HG03095 (cell line): Measurements from ENCODE around the gene DDX17.

Source experiments
- ATAC-seq: cut with Tn5 transposase; IDR thresholded peaks from one replicate; pipeline ENCODE4 v1.9.1; 2021; ENCODE audit warnings: moderate library complexity; ENCODE audit not compliant: unreplicated experiment

DDX17 gene

DNA sequence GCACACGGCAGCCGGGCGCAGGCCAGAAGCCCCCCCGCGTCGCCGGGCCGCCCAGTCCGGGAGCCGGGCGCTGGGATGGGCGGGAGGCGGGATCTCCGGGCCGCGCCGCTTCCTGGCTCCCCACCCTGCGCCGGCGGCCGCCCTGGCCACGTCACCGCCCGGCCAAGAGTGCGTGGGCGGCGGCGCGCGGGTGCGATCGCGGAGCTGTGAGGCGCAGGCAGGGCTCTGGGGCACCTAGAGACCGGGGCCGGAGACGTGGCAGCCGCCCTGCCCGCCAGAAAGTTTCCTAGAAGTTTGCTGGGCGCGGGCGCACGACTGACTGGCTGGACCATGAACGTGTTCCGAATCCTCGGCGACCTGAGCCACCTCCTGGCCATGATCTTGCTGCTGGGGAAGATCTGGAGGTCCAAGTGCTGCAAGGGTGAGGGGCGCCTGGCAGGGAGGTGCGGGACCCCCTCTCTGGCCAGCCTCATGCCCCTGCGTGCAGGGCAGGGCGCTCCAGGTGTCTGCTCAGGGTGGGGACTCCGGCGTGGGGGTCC is 38.1 kb downstream of the DDX17 start, which contains the start of gene KDELR3:
KDELR3 (plus strand) TSS at position 193 of the 539 bp plus-strand sequence; CDS start at position 331, 138 bp downstream.
- ATAC-seq = no peak

DNA sequence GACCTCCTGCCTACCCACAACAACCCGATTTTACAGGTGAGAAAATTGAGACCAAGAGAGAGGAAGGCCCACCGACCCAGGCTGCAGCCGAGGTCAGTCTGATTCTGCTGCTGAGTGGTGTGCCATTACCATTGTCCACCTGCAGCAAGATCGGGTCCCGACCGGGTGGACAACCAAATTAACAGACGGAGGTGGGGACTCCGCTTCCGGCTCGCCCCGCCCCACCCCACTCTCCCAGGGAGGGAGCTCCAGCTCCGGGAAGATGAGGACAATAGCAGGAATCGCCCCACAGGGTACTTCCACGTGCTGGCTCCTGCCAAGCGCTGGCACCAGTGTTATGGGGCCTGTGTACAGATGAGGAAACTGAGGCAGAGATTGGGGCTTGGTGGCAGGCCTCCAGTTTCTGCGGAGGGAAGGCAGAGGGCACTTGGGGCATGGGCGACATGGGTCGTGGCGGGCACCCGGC is 38.6 kb downstream of the DDX17 start:
- ATAC-seq = no peak

DNA sequence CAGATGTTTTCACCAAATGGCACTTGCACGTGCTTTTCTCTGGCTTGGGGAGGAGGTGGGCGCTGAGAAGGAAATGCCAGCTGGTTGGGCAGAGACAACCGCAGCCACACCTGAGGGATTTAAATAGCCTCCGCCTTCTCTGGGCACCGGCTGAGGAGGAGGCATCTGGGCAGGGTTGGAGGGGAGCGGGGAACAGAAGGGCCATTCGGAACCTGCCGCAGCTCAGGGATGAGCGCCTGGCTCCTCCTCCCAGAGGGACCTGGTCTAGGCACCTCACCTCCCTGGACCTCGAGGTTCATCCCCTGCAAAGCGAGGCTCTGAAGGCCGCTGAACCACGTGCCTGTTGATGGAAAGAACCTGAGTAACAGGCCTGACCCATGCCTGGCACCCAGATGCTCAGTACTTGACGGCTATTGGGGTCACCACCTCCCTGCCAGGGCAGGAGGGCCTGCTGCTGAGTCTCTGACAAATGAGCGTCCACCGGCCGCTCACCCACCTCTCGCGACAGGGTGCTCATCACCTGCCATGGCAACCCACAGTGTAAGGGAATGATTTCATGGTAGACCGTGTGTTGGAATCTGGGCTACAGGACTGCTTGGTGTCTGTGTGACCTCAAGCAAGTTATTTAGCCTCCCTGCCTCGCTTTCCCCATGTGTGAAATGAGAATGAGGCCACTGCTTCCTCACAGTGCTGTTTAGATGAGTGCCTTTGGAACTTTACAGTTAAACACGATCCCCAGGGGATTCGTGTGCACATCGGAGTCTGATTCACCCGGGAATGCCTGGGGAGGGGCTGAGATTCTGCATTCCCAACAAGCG is 40.2 kb downstream of the DDX17 start:
- ATAC-seq = no peak

DNA sequence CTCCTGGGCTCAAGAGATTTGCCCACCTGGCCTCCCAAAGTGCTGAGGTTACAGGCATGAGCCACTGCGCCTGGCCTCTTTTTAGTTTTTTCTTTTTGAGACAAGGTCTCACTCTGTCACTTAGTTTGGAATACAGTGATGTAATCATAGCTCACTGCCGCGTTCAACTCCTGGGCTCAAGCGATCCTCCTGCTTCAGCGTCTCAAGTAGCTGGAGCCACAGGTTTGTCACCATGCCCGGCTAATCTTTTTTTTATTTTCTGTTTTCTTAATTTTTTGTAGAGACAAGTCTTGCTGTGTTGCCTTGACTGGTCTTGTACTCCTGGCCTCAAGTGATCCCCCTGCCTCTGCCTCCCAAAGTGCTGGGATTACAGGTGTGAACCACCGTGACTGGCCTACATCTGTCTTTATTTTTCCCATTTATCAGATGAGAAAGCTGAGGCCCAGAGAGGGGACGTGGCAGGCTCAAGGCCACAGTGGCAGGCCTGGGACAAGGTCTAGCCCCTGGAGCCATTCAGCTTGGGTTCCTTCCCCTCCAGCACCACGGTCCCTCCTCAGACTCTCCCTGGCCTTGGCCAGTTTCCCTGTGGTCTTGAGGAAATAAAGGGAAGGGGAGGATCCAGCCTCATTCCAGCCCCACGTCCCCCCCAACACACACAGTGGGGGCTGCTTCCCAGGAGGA is 41.0 kb downstream of the DDX17 start:
- ATAC-seq = no peak

DNA sequence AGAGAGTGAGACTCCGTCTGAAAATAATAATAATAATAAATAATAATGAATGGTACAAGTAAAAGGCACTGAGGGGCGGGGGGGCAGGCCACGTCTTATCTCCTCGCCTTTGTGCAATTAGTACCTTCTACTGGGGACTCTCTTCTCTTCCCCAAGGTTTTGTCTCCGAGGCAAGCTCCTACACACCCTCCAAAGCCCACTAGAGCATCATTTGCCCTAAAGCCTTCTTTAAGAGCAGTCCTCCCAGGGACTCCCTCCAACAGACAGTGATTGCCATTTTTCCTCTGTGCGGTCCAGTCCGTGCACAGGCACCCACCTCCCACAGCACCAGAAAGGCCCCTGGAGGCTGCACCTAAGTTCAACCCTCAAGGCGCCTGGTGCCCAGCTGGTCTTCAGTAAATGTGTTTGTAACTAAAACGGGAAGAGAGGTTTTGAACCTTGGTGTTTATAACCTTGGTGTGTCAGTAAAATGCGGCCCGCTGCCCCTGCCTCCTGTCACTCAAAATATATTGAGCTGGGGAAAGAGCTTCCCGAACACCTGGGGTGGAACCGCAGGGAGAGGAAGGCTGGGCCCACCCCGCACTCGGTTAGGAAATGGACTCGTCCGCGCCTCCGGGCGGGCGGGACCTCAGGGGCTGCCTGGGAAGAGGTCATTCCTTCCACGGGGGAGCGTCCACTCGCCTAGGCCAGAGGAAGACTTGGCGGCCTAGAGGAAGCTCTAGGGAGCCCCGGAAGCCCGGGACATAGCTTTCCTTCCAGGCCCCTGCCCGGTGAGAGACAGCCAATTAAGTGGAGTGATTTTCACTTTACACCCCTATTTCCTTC is 42.9 kb downstream of the DDX17 start:
- no peak for ATAC-seq

DNA sequence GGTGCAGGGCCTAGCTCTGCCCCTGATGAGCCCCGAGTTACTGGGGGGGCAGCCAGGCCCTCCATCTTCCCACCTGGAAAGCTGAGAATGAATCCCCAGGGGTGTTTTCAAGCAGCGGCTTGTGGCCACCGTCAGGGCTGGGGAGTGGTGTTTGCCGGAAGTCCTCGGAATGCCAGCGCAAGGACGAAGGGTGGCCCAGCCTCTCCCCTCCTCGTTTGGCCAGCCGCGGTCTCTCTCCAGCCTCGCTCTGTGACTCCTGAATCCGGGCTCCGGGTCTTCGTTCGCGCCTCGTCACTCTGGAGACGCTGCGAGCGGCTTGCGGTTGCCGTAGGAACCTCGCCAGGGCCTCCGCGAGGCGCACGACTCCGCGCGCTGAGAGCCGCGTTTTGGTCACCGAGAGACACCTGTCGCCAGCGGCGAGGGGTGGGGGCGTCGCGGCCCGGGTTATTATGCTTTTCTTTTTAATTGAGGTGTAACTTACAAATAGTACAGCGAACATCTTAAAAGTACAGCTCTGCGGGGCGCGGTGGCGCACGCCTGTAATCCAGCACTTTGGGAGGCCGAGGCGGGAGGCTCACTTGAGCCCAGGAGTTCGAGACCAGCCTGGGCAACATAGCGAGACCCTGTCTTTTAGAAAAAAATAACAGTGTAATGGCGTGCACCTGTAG is 44.6 kb downstream of the DDX17 start:
- no peak for ATAC-seq

DNA sequence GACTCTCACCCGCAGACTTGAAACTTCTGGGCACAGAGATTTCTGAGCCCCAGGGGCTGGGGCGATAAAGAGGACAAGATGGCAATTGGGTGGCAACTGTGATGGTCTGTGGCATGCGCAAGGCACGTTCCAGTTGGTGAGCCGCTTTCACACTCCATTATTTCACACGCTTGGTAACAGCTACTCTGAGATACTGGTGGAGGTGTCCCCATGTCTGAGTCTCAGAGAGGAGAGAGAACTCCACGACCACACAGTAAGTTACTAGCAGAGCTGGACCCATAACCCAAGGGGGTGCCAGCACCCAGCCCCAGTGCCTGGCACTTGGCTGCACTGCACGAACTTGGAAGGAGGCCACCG is 45.1 kb downstream of the DDX17 start:
- no peak for ATAC-seq

DNA sequence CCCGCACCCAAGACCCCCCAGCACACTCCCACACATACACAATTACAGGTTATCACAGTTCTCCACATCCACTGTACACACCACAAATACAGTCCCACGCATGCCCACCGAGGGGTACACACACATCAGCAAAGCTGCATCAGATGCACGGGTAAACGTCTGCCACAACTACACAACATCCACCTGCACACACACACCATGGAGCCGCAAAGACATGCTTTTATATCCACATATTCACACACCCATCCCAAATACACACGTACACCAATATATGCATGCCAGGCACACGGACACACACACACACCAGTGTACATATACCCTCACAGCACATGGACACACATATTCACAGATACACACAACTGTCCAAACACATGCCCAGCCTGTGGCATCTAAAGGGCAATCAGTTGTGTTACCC is 45.7 kb downstream of the DDX17 start:
- ATAC-seq = no peak

DNA sequence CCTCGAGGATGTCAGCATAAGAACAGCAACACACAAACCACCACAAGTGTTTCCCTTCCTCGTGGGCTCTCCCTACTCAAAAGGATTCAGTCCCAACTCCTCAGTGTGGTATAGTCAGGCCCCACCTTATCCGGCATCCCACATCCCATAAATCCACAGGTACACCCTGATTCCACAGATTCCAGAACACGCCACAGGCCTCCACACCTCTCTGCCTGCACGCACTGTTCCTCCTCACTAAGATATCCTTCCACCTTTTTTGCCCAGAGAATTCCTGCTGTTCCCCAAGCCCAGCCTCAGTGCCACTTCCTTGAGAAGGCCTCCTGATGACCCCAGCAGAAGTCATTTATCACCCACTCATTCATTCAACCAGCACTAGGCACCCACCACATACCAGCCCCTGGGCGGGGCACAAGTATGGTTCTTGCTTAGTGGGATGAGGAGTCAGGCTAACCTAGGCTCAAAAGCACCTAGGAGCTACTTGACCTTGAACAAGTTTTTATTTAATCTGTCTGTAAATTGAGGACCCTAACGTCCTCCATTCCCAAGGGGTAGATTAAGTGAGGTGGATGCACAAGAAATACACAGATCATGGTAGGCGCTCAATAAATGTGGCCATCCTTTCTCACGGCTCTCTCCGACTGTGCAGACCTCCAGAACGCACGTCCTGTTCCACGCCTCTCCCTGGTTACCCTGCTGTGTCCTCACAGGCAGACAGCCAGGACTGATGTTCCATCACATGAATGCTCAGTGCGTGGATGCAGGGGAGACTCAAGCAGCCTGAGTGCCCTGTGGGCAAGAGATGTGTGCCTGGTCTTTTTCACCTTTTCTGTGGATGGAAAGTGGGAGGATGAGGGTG is 49.0 kb downstream of the DDX17 start:
- ATAC-seq = no peak

DNA sequence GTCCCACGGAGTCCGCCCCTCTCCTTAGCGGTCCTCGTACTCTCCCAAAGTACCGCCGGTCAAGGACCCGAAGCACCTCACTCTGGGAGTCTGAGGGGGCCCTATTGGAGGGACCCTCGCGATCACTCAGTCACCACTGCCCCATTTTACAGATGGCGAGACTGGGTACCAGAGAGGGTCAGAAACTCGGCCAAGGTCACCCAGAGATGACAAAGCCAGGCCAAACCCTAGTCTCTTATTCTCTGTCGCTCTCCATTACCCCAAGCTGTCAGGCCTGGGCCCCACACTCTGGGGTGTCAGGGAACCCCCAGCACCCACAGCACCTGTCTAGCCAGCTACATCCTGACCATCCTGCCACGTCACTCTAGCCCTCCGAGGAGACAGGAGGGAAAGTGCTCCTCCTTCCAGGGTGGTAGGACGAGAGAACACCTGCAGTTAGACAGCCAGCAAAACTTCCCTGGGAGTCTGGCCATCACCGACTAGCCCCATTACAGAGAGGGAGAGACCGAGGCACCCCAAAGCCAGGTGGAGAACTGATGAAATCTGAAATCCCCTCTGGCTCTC is 49.8 kb downstream of the DDX17 start:
- no peak for ATAC-seq

DNA sequence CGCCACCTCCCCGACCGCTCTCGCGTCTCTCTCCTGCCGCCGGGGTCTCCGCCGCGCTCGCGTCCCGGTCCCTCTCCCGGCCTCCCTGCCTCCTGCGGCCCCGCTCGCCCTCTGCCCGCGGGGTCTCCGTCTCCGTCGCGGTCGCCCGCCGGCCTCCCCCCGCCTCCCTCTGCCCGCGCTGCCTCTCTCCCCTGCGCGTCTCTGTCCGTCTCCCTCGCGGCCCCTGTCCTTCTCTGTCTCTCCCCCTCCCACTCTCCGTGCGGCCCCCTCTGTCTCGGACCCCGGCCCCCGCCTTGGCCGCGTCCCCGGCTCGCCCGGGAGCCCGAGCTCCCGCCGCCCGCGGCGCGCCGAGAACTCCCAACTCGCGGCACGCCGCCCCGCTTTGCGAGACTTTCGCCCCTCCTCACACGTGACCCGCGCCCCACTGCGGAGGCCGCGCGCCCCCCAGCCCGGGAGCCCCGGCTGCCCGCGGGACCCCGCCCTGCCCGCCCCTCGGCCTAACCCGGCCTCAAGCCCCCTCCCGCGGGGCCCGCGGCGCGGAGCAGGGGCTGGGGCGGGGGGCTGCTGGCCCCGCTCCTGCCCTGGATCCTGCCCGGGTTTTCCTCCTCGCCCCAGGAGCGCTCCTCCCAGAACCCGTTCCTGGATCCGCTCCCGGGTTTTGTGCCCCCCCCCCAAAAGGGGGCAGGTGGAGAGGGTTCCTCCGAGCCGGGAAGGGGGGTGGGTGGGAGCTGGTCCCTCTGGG is 50.4 kb downstream of the DDX17 start:
- no peak for ATAC-seq

DNA sequence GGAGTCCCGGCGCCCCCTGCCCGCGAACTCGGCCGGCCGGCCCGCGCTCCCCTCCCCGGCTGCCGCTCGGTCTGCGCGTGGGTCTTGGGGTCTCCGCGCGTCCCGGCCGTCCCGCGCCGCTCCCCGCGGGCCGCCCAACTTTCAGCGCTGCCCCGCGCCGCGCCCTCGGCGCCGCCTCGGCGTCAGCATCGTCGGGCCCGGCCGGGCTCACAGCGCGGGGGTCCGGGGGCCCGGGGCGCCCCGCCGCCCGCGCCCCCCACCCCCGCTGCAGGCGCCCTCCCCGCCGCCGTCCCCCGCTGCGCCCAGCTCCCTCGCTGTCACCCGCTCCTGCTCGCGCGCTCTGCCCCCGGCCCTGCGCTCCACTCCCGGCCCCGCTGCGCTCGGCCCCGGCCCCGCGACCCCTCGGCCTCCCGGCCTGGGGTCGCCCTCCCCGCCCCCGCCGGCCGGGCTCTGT is 51.0 kb downstream of the DDX17 start, which contains the start of gene KCNJ4:
KCNJ4 (minus strand) TSS at position 124 of the 454 bp plus-strand sequence. CDS start 27,067 bp downstream, outside the sequence.
- ATAC-seq = no peak

DNA sequence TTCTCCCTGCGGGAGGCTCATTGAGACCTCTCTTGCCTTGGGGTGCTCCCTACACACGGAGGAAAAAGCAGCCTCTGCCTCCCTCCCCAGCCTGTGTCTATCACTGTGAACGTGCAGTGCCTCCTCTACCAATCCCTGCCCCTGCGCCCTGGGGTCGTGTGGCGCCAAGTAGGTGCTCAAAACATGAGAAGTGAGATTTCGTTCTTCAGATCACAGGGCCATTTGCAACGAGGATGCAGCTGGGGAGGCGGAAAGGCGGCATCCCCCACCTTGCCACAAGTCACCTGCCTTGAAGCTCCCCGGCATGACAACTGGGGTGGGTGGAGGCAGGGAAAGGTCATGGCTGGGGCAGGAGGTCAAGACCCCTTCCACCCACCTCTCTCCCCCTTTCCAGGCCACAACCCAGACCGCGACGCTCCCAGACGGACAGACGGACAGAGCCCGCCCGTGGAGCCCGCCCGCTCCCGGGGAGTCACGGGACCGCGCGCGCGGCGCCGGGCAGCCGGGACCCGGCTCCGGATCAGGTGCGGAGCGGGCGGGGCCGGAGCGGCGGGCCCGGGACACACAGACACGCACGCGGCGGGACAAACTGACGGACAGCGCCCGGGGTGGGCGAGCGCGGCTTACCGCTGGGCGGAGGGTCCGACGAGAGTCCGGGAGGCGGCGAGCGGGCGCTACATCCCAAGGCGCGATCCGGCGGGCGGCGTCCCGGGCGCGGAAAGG is 51.6 kb downstream of the DDX17 start:
- no peak for ATAC-seq

DNA sequence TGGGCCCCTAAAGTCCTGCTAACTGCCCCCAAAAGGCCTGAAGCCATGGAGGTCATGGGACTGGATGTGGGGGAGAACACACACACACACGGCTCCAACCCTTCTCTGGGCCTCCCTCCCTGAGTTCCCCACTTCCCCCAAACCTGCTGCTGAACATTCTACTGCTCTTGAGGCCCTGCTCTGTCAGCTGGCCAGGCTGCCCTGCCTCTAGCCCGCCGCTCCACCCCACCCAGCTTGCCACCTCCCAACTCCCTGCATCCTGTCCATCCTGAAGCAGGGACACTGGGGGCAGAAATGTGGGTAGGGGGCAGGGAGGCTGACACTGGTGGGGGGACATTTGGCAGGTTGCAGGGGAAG is 52.1 kb downstream of the DDX17 start:
- no peak for ATAC-seq

DNA sequence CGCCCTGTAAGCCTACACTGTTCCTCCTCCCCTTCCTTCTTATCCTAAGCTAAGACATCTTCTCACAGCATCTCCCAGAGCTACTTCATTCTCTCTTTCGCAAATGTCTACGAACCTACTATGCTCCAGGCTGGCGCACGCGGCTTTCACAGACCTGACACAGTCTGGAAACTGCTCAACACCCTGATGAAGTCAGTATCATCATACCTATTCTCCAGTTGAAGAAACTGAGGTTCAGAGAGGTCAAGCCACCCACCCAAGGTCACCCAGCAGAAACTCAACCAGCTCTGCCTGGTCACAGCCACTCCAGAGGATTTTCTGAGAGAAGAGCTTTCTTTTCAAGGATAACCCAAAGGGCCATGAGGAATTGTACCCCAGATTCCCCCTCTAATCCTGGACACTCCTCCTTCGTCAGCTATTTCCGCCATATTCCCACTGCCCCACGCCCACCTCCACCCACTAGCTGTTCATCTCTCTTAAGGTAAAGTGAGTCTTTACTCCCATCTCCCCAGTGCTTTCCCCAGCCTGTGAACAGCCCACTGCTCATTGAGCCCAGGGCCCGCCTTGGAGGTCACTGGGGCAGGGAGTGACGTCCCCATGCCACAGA is 52.9 kb downstream of the DDX17 start:
- no peak for ATAC-seq

DNA sequence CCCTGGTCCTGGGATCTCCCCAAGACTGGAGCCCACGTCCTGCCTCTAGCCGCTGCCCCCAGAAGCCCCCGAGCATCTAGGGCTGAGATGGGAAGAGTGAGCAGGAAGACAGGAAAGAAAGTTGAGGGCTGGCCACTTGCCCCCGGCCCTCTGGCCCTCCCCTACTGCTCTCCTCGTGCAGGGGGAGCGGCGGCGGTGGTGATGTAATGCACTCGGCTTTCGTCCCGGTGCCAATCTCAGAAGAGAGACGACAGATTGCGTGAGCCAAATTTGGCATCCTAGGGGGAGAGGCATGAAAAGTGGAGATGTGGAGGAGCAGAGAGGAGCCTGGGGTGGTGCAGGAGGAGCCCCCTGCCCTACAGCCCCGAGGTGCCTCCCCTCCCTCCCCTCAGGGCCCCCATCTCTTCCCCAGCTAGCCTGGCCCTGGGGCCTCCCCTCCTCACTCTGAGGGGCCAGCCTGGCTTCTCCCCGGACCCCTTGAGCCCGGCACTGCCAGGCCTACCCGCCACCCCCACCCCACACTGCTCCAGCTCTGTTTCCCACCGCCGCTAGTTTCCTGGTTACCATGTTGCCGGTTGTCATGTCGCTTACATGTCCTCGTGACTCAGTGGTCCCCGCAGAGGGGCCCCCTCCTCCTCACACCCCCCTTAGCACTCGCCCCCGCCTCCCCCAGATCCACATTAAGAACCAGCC is 53.6 kb downstream of the DDX17 start:
- ATAC-seq = no peak

DNA sequence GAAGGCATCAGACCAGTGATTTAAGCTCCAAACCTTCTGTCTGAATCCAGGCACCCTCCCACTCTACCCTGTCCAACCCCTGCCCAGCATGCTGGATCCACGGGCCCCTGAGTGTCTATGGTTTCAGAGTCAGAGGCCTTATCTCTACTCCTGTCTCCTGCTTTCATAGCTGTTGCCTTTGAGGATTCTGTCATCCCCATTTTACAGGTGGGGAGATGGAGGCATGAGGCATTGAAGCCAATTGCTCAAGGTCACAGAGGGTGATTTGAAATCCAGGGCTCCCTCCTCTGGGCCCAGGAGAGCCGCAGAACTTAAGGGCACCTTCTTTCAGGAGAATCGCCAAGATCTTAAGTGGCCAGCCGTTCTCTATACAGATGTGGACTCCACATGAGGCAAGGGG is 54.2 kb downstream of the DDX17 start:
- ATAC-seq = no peak
